Measurements from ENCODE around the gene RNF157. TPM values are rescaled to one million over a fixed set of nuclear protein-coding genes. Genes with fewer than 3 reads are reported as not detected.
"Not testable (repeated sequence)": the region's sequence is repeated elsewhere in the genome, so short reads cannot be mapped to it uniquely, and the experiment has no call there.

Gene RNF157
- total and polyA plus RNA-seq, 2 of the 4 experiments (the other 2 are of a cell fraction), result 0.54 to 1.3 TPM

DNA sequence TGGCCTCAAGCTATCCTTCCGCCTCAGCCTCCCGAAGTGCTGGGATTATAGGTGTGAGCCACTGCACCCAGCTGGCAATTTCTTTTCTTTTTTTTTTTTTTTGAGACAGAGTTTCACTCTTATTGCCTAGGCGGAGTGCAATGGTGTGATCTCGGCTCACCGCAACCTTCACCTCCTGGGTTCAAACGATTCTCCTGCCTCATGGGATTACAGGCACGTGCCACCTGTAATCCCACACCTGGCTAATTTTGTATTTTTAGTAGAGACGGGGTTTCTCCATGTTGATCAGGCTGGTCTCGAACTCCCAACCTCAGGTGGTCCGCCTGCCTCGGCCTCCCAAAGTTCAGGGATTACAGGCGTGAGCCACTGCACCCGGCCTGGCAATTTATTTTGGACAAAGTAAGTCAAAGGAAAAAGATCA is 27.3 kb upstream of the RNF157 start:
- H3K9me3 ChIP-seq (ENCODE audit: control insufficient read depth, insufficient read depth, low read length); H3K14ac ChIP-seq (replicated peaks; ENCODE audit: low read depth, low read length); ATAC-seq (ENCODE audit: low read depth); H2AFZ ChIP-seq (replicated peaks; ENCODE audit: low read length, poor library complexity); H2BK20ac ChIP-seq (ENCODE audit: low read depth, low read length); H3K4me1 ChIP-seq (ENCODE audit: control insufficient read depth, insufficient read depth, low read length); H3K18ac ChIP-seq (ENCODE audit: low read depth, low read length); H3K23ac ChIP-seq (ENCODE audit: low read depth, low read length); dilution Hi-C loops (cut with HindIII; ENCODE audit: low sequenced_read_pairs, unreplicated experiment); H4K91ac ChIP-seq (ENCODE audit: insufficient read depth, low read depth, low read length); DNase-seq; H3K27ac ChIP-seq (ENCODE audit: insufficient read depth, low read length); H3K4me2 ChIP-seq (ENCODE audit: low read depth, low read length); H3K9ac ChIP-seq (ENCODE audit: low read depth, low read length); H4K5ac ChIP-seq (ENCODE audit: low read depth, low read length); H4K20me1 ChIP-seq (ENCODE audit: insufficient read depth, low read length); H3K9me1 ChIP-seq (ENCODE audit: insufficient read depth, low read length); in situ Hi-C loops (cut with MboI; ENCODE audit: low sequenced_read_pairs); H2BK15ac ChIP-seq (ENCODE audit: low read depth, low read length); H2BK120ac ChIP-seq (ENCODE audit: low read depth, low read length); H3K4me3 ChIP-seq (ENCODE audit: insufficient read depth, low read depth, low read length); CTCF ChIA-PET; H2AK9ac ChIP-seq (replicated peaks; ENCODE audit: low read depth, low read length, poor library complexity); H3K27me3 ChIP-seq (ENCODE audit: control insufficient read depth, insufficient read depth, low read length); H3K36me3 ChIP-seq (ENCODE audit: control insufficient read depth, insufficient read depth, low read length); H3K4ac ChIP-seq (ENCODE audit: low read depth, low read length): not testable (repeated sequence)
- WGBS, 2 experiments (ENCODE audit: extremely low coverage in 2 of 2, insufficient read length in 1 of 2), result 100% methylated on average over 5 of the region's 13 CpGs; no CpG with 5 or more reads in 1 of the 2 experiments
- H2AK5ac ChIP-seq (ENCODE audit: low read depth, low read length), result peak overlapping the region; percentile 1; the same call in 1 of the 2 replicates
- peaks cover 32 to 67% of the 10 kb centered on the region in 2 experiments for H3K79me1 ChIP-seq (ENCODE audit: low read depth in 1 of 2, low read length in 2 of 2)
- H3K56ac ChIP-seq (ENCODE audit: extremely low read depth, insufficient read depth, low read length), result peak overlapping the region; percentile 14; the same call in 1 of the 2 replicates
- BruUV-seq (replicated peaks), result TSS peak; percentile 39
- intact Hi-C loops (cut with micrococcal nuclease), result loop anchor here (5.0 kb wide), 1 partner anchor 130 kb away; no protein-coding TSS in a partner anchor
- peak overlapping the region; percentile 12 for H2BK5ac ChIP-seq (ENCODE audit: low read depth, low read length, poor library complexity, severe bottlenecking)
- peak overlapping the region in 1 of 2 experiments; percentile 74; a peak in 1 of 4 replicates for H4K8ac ChIP-seq (ENCODE audit: low read depth in 2 of 2, low read length in 2 of 2)
- POLR2A ChIA-PET (ENCODE audit: unreplicated experiment), result interaction anchor here (0.5 kb wide), 3 partner anchors 51 to 292 kb away, joined by 3 to 5 read pairs (median 3); no protein-coding TSS in a partner anchor

Data from IMR-90 (cell line).